PFSK-1 (cell line): ENCODE measurements around the gene GGTA1.

ENCODE experiments used
- POLR2AphosphoS5 ChIP-seq: IDR thresholded peaks from 2 replicates; pipeline ENCODE4 v1.6.1; 2012; ENCODE audit warnings: low read depth, mild to moderate bottlenecking, control low read depth, low read length, moderate library complexity
- SIN3A ChIP-seq: IDR thresholded peaks from 2 replicates; pipeline ENCODE4 v1.6.1; 2012; ENCODE audit warnings: mild to moderate bottlenecking, low read length, moderate library complexity, borderline replicate concordance; ENCODE audit not compliant: insufficient read depth
- TAF1 ChIP-seq: IDR thresholded peaks from 2 replicates; pipeline ENCODE4 v1.6.1; 2012; ENCODE audit warnings: low read length, control low read depth, borderline replicate concordance; ENCODE audit not compliant: insufficient read depth

GRCh38 chr9:121427899-121428298 lies 71.7 kb downstream of the GGTA1 start:
- no peak for TF ChIP-seq SIN3A
- no peak for TF ChIP-seq POLR2AphosphoS5
- no peak for TF ChIP-seq TAF1
